Posterior cingulate gyrus (tissue), 11 donors: Measurements from ENCODE around the gene MIER2.

Source experiments
- DNase-seq, 10 donors: peaks; one replicate each; pipeline versions ENCODE4 v3.0.0 to v3.0.0-alpha.2; 2020 to 2021; ENCODE audit warnings: mixed read lengths in 3 of 10
- intact Hi-C: fragments of 100-400 bp; cut with DNase I; formaldehyde crosslinking; loops from one replicate; pipeline ENCODE4 v1.15.1; 2023

MIER2 gene

DNA sequence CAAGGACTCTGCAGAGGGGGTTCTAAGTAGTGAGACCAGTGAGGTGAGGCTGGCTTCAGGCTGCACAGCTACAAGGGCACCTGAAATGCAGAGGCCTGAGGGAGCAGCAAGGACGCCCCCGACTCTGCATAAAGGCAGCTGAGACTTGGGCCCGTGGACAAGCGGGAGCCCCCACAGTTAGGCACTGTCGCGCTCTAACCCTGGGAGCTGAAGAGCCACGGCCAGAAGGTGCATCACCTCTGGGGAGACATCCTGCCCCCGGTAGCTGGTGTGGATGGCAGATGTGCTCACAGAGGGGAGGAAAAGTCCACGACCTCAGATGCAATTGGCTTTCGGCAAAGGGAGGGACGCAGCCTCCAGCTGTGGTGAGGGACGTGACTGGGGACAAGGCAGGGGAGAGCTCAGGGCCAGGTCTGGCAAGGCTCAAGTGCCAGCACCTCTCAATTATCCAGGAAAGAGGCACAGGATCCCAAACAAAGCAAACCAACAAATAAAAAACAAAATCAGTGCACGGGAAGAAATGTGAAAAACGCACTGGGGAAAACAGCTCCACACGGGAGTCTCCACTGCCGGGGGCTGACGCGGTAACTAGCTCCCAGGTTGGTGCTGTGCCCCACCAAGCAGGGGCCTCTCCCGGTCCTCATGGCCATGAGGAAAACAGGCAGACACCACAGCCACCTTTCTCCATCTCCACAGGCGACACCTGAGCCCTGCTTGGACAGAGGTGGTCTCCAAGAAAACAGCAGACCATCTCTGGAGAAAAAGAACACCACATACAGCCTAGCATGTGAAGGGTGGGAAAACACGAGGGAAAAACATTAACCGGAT is 30.4 kb downstream of the MIER2 start:
- DNase-seq, result no peak
- intact Hi-C loops, result no loop called here

DNA sequence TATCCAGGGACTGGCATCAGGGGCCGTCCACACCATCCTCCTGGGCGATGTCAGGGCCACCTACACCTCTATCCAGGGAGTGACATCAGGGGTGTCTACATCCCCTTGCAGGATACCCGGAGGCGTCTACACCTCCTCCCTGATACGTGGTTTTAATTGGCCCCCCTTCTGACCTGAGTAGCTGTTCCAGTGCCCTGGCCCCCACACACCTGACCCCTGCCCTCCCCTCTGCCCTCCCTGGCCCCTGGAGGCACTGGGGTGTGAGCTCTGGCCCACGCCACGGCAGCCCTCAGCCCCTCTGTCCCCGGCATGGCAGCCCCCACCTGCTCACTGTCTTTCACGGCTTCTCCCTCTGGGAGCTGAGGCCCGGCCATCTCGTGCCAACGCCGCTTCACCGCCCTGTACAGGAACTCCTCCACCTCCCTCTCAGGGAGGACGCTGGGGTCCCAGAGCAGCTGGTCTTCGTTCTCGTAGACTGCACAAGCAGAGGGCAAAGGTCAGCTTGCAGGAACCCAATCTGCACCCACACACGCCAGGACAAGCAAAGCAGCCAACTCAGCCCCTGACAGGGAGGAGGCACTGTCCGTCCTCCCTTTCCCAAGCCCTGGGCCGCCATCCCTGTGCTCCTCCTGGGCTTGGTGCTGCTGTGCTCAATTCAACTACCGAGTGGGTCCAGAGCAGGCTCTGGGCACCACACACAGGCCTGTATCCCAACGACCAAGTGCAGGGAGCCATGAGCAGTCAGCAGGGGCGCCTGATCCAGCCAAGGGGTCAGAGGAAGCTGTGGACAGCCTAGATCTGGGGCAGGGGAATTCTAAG is 31.2 kb downstream of the MIER2 start:
- DNase-seq, result no peak
- intact Hi-C loops, result no loop called here

GRCh38 chr19:311813-312261 is 32.8 kb downstream of the MIER2 start:
- no peak for DNase-seq
- intact Hi-C loops, result no loop called here

DNA sequence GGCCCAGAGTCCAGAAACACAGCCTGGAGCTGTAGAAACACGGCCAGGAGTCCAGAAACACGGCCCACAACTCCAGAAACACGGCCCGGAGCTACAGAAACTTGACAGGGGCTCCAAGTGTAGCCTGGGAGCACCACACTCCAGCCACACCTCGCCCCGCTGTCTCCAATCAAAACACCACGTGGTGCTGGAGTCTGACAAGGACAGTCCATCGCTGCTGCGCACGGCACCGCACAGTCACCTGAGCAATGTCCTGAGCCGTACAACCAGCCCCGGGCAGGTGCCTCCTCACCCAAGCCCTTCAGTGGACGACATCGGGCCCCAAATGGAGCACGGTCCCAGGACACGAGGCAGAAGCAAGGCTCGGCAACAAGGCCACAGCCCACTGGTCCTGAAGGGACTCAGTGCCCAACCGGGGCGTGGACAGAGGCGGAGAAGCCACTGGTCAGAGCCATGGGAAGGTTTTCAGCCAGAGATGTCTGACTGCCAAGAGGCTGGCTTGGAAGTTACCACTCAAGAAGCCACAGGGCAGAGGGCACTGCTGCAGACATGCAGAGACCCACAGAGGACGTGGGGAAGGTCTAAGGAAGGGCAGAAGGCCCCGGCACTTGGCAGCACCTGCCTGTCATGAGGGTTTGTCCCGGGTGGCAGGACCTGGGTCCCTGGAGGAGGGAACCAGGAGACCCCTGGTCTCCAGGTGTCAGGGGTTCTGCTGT is 33.7 kb downstream of the MIER2 start:
- intact Hi-C loops, result no loop called here
- DNase-seq, result no peak

DNA sequence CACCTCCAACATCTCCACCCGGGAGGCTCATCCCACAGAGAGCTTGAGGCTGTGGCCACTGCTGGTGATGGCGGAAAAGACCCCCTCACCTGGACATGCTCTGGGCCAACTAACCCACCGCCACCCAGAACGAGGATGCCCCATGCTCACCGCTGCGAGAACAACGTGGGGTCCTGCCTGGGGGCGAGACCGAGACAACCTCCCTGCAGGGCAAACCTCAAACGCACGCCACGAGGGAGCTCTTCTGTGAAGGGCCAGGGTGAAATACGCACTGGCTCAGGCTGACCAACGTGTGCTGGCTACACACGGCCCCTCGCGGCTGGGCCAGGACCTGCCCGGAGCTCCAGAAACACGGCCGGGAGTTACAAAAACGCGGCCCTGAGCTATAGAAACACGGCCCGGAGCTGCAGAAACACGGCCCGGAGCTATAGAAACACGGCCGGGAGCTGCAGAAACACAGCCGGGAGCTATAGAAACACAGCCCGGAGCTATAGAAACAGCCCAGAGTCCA is 34.4 kb downstream of the MIER2 start:
- DNase-seq, result peak in 1 of 10 donors; percentile 67
- intact Hi-C loops, result no loop called here

GRCh38 chr19:309206-309565 is 35.4 kb downstream of the MIER2 start:
- DNase-seq, result peak in 1 of 10 donors; percentile 34
- intact Hi-C loops, result no loop called here

DNA sequence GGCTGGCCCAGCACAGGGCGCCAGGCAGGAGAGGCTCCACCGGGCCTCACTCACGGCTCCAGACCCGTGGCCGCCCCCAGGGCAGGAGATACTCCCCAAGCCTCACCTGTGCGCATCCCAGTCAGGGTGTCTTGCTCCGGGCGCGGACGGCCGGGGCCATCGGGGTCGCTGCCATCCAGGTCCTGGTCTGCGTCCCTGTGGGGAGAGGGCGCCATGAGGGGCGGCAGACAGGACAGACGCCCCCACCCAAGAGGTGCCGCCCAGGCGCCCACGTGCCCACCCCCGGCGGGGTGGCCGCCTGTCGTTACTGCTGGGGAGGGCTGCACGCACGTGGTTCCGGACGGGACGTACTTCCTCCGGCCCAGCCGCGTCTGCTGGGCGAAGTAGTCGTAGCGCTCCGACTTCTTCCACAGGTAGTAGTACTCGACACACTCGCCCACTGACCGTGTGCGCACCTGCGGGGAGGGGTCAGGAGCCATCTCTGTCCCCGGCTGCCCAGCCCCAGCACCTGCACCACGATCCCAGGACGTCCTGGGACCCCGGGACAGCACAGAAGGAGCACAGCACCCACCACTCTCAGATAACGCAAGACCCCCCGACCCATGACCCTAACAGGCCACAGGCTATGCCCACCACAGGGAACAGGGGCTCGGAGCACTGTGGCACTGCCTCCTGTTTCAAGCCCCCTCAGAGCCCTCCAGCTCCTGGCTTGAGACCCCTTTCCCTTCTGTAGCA is 36.0 kb downstream of the MIER2 start:
- peak in 2 of 10 donors; percentile 66 to 79 for DNase-seq
- intact Hi-C loops, result no loop called here

GRCh38 chr19:307793-308420 is 36.7 kb downstream of the MIER2 start:
- peak in 1 of 10 donors; percentile 63 for DNase-seq
- intact Hi-C loops, result no loop called here

DNA sequence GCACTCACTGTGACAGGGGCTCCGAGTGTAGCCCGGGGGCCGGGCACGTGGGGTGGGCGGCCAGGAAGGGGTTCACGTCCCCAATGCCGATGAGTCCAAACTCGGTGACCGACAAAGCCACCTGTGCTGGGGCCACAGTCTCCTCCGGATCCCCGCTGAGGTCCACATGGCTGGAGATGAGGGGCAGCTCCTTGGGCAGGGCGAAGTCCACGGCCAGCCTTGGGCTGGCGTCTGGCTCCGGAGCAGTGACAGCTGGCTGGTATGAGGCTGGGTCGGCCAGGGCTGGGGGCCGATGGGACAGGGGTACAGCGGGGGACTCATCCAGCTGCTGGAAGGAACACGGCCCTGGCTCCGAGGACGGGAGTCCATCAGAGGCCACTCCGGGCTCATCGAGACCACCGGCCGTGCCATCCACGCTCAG is 37.5 kb downstream of the MIER2 start:
- DNase-seq, result peak in 1 of 10 donors; percentile 82
- intact Hi-C loops, result no loop called here

DNA sequence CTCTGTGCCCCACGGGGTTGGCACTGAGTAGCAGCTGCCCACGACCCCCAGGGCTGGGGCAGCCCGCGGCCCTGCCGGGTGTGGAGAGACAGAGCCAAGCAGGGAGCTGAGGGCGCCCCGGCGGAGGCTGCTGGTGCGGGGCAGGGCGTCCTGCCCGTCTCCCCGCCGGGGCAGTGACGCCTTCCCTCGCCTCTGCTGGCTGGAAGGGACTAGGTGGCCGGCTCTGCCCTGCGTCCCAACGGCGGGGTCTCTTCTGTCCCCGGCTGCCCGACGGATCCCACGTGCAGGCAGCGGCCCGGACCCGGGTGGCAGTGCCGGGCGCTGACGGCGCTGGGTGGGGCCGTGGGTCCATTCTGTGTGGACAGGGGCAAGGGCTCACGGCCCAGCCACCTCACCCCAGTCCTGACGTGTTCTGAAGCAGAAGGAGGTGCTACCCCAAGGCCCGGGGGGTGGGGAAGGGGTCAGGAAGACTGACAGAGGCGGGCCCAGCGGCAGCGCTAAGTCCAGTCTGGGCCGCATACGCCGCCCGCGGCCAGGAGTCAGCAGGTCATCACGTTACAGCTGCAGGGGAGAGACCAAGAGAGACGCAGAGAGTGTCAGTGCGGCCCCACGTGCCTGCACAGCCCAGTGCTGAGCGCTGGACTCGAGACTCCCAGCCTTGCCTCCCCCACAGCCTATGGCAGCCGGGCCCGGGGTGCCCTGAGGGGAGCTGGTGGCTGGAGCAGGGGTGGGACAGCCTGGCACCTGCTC is 38.3 kb downstream of the MIER2 start:
- DNase-seq, result peak in 2 of 10 donors; percentile 66 to 79
- intact Hi-C loops, result no loop called here

DNA sequence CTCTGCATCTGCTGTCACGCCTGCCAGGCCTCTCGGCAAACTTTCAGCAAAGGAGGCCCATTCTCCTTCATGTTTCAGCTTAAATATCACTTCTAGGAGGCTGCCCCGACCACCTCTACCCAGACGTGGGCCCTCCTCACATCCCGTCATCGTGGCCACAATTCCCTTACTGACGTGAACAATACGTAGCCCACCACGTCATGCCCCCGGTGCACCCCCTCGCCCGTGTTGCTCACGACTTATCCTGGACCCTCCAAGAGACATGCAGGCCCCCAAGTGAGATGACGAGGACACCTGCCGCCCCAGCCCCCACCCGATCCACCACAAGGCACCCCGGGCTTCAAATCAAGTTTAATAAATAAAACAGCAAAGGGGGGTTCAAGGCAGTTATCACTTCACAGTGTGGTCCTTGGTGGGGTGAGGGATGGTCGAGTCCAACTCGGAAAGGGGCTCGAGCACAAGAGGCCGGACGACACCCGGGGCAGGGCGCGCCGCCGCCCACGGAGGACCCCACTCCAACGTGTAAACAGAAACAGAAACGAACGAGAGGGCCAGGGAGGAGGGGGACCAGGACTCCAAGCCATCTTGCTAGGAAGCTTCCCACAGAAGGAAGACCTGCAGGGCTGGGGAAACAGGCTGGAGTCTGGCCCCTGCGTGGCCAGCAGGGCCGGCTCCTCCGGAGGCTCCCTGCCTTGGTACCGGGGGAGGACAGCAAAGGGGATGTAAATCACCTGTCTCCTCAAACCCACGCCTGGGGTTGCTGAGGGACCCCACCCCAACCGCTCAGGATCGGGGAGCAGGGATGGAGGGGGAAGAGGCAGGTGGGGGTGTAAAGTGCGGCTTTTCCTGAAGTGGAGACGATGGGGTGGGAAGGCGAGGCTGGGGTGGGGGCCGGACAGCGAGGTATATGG is 39.1 kb downstream of the MIER2 start:
- peak in 2 of 10 donors; percentile 77 to 83 for DNase-seq

DNA sequence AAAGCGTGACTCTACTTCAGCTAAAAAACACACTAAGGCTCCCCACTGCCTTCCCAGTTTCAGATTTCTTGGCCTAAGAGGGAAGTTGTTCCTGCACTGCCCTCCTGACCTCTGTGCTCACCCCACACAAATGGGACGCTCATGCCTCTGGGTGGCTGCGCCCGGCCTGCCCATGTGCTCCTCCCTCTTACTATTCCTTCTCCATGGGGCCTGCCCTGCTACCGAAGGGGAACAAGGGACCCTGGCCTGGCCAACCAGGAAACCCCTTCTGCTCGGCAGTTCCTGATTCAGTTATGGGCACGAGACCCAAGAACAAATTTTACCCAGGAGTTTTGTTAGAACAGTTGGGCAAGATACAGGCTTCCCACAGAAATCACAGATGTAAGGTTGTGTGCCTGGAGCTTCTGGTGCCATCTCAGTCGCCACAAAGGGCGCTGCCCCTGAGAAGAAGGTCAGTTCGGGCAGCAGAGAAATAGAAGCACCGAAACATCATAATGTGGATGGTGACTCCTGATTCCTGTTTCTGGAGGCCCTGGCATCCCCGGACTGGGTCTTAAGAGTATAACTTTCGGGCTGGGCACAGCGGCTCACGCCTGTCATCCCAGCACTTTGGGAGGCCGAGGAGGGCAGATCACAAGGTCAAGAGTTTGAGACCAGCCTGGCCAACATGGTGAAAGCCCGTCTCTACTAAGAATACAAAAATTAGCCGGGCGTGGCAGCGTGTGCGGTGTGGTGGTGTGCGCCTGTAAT is 47.9 kb downstream of the MIER2 start:
- DNase-seq, result peak in 2 of 10 donors; percentile 72 to 80
- intact Hi-C loops, result loop anchor here (10.0 kb wide), 1 partner anchor 48 kb away; the partner anchor contains the start of gene MIER2

More for the DNA sequence above, 39.1 kb downstream of the MIER2 start:
- intact Hi-C loops, result no loop called here

DNA sequence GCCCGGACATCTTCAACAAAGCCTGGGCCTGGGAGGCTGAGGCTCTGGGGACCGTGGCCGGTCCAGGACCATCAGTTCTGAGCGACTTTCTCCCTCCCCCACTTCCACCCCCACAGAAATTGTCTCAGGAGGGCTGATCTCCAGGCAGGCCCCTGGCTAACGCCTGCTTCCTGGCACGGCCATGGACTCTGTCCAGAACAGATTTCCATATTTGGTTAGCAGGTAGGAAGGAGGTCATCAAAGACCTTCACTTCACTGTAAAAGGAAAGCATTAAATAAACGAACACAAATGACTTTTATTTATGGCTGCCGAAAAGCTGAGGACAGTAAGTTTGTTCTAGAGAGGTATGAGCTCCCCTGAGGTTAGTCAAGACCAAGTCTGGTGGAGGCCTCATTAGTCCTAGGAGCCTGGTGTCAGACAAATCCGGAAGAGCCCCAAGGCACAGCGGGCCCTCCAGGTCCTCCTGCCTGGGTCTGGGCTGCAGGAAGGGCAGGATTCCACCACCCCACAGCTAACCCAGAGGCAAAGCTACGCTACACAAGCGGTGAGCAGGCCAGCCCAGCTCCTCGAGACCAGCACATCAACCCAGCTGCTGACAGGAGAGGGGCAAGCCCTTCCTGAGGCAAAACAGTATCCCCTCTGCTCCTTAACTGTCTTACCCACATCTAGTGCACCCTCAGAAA is 48.8 kb downstream of the MIER2 start:
- intact Hi-C loops, result loop anchor here (10.0 kb wide), 1 partner anchor 49 kb away; the partner anchor contains the start of gene MIER2
- peak in 1 of 10 donors; percentile 65 for DNase-seq

GRCh38 chr19:294946-295686 is 49.5 kb downstream of the MIER2 start:
- DNase-seq, result peak in 3 of 10 donors; percentile 15 to 86 (median 73)
- intact Hi-C loops, result loop anchor here (10.0 kb wide), 1 partner anchor 50 kb away; the partner anchor contains the start of gene MIER2

DNA sequence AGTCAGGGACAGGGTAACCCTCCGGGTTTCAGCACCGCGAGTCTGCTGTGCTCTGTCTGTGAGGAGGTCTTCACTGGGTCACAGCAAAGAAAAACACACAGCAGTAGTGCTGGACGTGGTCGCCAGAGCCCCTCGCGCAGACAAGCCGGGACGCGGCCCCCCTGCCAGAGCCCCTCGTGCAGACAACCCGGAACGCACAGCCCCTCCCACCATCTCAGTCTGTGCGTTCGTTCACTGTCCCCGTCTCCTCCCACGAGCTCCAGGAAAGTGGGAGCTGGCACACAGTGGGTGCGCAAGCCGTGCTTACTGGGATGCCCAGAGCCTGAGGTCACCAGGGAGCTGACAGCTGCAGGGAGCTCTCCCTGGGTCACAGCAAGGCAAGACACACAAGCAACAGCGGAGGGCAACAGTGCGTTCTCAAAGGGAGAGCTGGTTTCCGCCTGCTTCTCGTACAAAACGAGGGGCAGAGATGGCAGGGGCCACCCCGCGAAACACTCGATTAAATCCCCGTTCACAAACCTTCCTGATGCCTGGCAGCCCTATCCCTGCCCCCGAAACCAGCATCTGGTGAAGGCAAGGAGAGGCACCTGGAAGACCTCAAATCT is 50.2 kb downstream of the MIER2 start:
- intact Hi-C loops, result loop anchor here (10.0 kb wide), 1 partner anchor 50 kb away; the partner anchor contains the start of gene MIER2
- peak in 2 of 10 donors; percentile 43 to 69 for DNase-seq
